GM19240 (cell line): ENCODE data around the gene PRRG2.

Source experiments
- DNase-seq: peaks from one replicate; pipeline ENCODE4 v3.0.0; 2011; ENCODE audit warnings: low spot score; ENCODE audit not compliant: insufficient read length

The PRRG2 gene

DNA sequence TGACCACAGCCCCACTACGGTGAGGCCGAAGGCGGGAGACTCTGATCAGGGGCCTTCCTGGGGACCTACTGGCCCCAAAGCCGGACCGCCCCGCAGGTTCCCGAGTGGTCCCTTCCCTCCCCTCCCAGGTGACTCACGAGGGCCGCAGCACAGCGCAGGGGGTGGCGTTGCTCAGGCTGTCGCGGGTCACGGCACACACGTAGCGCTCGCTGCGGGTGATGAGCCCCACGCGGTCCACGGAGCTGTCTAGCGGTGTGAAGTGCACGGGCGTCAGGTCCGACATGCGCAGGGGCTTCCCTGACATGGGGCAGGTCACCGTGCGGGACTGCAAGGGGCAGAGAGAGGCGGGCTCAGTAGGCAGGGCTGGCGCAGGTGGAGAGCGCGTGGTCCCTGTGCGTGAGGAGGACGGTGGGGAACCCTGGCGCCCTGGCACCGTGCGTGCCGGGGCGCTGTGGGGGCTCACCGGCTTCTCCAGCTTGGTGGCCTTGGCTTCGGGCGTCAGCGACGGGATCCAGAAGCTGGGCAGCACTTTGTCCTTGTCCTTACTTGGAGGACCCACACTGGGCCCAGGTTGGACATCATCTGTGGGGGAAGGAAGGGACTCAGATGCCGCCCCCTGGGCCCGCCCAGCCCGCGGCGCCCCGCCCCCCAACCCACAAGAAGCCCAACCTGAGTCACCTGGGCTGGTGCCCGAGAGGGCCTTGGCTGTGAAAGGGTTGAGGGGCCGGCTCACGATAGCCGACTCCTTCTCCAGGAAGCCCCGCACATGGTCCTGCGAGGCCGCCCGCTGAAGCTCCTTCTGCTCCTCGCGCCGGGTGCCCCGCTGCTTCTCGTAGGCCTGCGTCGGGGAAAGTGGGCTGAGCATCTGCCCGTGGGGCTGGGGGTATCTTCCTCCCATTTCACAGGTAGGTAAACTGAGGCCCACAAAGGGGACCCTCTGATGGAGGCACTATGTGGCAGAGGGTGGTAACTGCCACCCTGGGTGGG is 24.4 kb upstream of the PRRG2 start:
- DNase-seq, result no peak

DNA sequence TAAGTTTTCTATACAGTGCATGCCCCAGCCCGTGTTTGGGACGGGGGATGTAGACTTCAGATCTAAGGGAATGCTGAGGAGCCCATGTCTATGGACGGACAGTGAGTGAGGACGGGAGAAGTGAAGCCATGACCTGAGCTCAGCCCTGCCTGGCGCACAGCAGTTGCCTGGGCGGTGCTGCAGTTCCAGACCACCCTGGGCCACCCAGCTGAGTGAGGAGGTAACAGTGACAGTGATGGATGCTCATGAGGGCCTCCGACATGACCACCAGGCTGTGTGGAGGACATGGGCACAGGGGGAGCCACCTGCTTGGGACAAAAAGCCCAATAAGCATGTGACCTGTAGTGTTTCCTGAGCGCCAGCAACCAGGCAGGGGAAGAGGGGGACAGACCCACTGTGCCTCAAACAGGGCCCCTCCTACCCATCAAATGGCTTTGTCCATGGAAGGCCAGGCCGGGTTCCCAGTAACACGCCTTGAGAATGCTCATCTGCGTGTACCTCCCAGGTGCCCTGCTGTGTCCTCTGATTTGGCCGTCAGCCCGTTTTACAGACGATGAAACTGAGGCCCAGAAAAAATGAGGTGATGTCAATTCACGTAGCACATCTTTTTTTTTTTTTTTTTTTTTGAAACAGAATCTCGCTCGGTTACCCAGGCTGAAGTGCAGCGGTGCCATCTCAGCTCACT is 23.3 kb upstream of the PRRG2 start:
- no peak for DNase-seq

DNA sequence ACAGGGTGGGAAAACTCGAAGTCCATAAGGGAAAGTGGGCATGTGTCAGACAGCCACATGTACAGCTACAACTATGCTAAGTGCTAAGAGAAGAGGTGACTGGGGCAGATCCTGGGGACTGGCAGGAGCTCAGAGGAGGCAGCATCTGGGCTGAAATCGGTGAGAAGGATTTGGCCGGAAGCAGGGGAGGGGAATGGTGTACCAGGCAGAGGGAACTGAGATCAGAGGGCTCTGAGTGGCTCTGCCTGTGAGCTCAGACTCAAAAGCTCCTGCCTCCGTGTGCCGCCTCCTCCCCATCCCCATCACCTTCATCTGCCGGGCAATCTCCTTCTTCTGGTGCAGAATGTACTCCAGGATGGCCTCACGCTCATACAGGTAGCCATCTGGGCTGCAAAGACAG is 22.5 kb upstream of the PRRG2 start:
- no peak for DNase-seq

DNA sequence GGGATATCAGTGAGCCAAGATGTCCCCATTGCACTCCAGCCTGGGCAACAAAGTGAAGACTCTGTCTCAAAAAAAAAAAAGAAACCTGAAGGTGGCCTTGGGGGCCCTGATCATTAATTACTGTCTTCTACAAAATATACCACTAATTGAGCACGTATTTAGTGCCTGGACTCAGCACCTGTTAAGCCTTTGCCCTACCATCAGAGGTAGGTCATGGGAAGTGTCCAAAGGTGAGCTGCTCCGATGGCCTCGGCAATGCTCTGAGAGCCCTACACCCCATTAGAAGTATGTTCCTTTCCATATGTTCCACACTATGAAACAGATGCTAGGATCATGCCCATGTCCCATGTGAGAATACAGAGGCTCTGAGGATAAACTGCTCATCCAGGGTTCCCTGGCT is 21.7 kb upstream of the PRRG2 start:
- no peak for DNase-seq

DNA sequence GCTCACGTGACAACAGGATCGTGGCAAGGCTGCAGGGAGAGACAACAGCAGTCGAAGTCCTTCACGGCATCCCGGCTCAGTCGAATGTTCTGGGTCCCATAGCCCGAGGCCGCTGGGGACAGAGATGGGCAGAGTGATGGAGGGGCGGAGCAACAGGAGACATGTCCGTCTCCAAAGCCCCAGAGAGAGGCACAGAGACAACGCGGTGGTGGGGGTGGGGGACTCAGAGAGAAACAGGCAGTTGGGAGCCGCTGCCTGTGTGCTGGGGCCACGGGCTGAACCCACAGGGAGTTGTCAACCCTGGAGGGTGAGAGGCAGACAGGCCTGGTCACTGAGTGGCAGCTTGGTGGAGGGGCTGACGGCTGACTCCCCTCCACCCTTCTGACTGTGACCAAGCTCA is 21.2 kb upstream of the PRRG2 start:
- no peak for DNase-seq

DNA sequence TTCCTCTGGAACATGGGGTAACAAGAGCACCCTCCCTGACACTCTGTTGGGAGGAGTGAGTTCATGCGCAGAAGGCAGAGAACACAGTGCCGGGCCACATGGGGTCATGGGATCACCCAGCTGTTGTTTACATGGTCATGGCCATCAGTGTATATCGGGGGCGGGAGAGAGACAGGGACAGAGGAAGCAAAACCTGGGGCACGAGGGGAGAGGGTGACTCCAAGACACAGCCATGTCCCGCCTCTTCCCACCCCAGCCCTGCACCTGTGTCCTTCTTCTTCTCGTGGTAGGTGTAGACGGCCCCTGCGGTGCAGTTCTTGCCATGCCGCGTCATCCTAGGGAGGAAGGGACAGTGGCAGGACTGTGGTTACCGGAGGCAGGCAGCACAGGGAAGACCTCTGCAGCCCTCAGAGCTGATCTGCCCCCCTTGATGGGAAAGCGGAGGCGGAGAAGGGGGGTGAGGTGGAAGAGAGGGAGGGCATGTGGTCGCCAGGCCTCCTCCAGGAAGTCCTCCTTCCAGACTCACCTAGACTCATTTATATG is 20.7 kb upstream of the PRRG2 start:
- DNase-seq, result no peak

DNA sequence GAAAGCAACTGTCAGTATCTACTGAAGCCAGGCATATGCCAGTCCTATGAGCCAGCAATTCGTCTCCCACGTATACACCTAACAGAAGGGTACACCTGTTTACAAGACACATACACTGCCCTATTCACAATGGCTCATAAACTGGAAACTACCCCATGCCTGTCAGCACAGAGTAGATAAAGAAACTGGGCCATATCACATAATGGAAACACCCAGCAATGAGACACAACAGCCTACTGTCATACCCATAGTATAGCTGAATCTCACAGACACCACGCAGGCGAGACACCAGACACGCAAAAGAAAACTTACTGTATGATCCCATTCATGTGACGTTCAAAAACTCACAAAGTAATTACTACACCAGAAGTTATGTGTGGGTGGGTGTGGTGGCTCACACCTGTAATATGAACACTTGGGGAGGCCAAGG is 16.5 kb upstream of the PRRG2 start:
- no peak for DNase-seq

DNA sequence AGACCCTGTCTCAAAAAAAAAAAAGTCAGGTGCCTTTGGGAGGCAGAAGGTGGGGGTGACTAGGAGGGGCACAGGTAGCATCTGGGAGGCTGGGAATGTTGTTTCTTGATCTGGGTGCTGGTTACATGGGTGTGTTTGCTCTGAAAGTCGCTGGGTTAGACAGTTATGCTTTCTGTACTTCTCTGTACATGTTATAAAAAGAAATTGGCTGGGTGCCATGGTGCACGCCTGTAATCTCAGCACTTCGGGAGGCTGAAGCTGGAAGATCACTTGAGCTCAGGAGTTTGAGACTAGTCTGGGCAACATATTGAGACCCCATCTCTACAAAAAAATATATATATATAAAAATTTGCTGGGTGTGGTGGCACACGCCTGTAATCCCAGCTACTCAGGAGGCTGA is 15.9 kb upstream of the PRRG2 start:
- DNase-seq, result no peak

DNA sequence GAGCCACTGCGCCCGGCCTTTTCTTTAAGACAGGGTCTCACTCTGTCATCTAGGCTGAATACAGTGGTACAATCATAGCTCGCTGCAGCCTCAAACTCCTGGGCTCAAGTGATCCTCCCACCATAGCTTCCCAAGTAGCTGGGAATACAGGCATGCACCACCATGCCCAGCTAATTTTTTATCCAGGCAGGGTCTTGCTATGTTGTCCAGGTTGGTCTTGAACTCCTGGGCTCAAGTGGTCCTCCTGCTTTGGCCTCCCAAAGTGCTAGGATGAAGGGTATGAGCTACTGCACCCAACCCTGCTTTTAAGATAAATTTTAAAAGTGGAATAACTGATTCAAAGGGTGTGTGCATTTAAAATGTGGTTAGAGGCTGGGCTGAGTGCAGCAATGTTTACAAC is 14.8 kb upstream of the PRRG2 start:
- DNase-seq, result no peak

DNA sequence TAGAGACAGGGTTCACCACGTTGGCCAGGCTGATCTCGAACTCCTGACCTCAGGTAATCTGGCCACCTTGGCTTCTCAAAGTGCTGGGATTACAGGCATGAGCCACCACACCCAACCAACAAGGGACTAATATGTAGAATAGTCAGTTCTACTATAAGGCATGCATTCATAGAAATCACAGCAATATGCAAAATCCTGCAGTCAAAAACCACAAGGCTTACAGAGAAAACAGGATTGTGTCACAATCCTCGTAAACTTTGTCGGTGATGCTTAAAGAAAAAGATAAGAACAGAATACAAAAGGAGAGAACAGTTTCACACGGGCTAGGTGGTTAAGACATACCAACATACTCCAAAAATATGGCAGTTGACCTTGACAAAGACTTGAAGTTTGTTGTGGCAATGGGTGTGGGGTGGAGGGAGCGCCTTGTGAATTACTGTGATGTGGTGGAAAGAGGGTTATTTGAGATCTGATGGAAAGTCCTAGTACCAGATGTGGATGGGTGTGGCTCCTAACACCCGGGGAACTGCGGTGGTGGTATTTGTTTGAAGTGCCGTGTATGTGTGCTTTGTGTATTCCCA is 13.2 kb upstream of the PRRG2 start:
- no peak for DNase-seq

DNA sequence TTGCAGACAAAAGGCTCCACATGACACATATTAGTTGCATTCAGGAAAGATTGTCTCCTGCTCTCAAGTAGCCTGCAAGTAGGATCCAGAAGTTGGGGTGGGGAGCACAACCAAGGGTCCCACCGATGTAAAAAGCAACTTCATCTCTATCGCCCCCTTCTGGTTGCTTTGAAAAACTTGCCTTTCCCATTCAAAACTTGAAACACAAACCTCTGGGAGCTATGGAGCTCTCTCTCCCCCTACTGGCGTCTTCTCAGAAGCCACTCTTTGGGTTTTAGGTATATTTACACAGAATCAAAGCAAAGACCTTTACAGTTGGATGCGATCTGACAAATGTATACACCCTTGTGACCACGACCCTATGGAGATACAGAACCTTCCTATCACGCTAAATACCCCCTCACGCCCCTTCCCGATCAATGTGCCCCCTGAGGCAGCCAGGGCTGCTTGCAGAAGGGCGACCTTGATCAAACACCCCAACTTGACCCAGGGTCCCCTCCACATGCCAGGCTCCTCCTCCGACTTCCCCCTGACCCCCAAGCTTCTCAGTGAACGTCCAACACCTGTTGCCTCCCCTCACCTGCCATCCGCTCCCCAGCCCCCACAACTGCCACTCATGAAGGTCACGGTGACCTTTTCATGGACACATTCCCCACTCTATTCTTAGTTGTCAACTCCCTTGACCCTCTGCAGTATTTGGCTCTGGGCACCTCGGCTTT is 10.8 kb upstream of the PRRG2 start:
- DNase-seq, result peak; percentile 80

DNA sequence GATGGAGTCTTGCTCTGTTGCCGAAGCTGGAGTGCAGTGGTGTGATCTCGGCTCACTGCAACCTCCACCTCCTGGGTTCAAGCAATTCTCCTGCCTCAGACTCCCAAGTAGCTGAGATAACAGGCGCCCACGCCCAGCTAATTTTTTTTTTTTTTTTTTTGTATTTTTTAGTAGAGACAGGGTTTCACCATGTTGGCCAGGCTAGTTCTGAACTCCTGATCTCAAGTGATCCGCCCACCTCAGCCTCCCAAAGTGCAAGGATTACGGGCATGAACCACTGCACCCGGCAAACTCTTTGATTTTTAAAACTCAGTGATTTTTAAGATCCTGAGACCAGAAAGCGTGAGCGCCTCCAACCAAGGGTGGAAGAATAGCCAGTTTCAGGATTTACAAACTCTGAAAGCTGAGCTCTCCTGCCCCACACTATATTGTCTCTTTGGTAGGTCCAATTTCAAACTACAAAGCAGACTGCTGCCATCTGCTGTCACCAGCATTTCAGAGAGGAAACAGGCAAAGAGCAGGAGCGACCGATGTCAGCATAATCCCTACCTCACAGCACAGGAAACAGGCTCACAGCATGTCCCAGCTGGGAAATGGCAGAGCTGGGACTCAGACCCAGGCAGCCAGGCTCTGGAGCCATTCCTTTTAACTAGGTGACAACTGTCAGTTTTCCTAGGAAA is 10.0 kb upstream of the PRRG2 start:
- no peak for DNase-seq

DNA sequence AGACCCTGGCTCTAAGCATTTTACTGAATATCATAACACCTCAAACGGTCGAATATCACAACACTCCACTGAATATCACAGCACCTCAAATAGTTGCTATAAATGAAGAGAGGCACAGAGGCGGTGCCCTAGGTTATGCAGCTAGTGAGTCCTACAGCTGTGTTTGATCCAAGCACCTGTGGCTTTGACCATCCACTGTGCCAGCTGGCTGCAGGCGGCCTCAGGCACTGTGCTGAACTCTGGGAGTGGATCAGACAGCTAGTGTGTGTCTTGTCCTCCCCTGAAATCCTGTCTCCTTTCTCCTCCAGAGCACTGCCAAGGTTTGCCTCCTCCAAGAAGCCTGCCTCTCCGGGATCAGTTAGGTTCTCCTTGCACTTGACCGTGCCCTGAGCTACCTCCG is 8.1 kb upstream of the PRRG2 start:
- no peak for DNase-seq

DNA sequence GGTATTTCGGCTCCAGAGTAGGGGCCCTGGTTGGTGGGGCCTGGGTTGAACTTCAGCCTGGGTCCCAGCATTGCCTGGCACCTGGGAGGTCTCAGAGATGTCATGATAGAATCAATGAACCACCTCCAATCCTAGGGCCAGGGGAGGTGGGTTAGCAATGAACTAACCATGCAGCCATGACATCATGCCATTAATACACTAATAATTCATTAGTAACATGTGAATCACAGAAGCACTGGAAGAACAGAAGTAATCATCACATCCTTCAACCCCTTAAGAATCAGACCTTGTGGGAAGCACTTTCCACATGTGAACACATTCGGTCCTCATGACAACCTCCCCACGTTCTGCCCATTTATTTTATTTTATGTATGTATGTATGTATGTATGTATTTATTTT is 7.7 kb upstream of the PRRG2 start:
- no peak for DNase-seq

DNA sequence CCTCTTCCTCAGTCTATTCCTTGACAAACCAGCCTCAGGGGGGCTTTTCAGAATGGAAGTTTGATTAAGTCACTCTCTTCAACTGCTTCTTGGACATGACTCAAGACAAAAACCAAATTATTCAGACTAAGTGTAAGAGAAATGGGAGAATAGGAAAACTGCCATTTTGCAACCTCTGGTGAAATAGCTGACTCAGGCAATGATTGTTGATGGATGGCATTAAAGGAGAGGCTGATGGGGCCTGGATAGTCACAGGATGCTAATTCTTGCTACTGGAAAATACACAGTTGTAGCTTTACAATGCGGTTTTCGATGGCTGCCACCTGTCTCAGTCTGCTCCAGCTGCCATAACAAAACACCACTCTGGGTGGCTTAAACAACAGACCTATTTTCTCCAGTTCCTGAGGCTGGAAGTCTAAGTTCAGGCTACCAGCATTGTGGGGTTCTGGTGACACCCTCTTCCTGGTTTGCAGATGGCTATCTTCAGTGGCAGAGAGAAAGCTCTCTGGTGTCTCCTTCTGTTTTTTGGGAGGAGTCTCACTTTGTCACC is 6.8 kb upstream of the PRRG2 start:
- DNase-seq, result no peak

DNA sequence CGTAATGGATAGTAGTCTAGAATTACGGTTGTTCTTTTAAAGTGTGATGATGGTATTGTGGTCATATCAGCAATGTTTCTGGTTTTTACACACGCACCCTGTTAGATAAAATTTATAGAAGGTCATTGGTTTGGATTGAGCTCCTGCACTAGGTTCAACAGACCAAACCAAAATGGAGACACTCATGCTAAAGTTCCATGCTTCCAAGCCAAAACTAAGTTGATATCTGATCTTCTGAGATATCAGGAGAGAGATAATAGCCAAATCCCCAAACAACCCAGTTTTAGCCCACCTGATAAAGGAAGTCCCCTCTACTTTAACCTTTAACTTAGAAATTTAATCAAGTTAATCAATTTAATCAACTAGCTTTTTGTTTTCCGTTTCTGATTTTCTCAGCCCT is 1.9 kb upstream of the PRRG2 start:
- DNase-seq, result no peak

DNA sequence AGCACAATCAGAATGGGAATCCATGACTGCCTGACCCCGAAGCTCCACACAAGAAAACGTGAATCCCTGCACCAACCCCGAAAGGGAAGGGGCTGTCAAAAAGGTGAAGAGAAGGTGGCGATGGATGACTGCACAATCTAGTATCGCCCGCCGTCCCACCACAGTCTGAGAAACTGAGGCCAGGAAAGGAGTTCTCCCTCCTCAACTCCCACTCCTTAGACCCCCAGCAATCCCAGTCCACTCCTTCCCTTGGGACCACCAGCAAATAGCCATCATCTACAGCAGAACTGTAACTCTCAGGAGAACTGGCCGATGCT is 1.2 kb upstream of the PRRG2 start:
- no peak for DNase-seq

DNA sequence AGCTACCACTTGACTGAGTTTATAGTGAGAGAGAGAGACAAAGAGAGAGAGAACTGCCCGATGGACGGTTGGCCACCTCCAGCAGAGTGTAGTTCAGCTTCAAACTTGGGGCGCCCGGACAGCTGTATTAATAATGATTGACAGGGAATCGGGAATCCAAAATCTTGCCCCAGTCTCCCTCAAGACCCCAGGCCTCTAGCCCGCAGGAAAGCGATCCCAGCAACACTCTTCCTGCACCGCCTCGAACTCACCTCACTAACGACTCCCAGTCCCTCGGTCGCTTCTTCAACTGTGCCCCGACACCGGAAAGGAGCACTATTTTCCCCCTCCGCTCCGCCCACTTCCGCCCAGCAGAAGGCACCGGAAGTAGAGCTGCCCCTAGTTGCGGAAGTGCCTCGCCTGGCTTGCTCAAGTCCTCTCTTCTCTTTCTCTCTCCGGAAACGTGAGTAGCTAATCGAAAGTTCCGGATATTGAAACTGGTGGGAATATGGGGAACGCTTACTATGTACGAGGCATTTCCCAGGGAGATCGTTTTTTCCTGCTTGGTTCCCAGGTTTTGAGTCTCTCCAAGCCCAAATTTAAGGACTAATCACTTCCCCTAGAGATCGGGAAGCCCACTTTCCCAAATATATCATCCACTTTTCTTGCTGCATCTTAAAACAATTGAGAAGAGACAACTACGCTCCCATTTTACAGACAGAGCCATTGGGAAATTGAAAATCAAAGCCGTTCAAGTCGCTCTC is 681 bp upstream of the PRRG2 start, which contains the start of gene NOSIP:
NOSIP (minus strand) TSS at position 293 of the 743 bp plus-strand sequence. CDS start 19,865 bp downstream, outside the sequence.
- peak; percentile 91 for DNase-seq

DNA sequence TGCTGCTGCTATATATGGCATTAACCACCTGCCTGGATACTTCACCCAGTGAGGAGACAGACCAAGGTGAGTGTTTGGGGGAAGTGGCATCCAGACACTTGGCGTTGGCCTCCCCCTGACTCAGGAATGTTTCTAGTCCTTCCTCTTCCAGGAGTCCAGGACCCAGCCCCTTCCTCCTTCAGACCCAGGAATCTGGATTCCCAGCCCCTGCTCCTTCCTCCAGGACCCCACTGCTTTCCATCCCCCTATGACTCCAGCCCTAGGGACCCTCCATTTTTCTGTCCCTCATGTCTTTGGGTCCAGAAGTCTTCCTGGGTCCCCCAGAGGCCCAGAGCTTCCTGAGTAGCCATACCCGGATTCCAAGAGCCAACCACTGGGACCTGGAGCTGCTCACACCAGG is 2.1 kb downstream of the PRRG2 start:
- DNase-seq, result no peak

DNA sequence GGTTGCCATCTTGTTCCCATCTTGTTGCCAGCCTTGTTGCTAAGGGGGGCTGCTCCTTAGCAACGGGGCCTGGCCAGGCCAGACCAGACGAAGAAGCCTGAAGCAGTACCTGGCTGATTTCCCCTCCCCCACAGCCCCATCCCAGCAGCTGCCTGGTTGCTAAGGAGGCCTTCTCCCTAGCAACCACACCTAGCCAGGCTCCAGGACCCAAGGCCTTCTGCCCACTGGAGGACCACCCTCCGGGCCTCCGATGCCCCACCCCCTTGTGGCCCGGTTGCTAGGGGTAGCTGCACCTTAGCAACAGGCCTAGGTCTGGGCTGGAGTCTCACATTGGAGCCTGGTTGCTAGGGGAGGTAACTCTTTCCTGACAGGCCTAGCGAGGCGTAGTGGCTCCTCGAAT is 3.9 kb downstream of the PRRG2 start:
- DNase-seq, result no peak
